Measurements from ENCODE around the gene NATD1.

Gene NATD1

GRCh38 chr17:21277332-21277731 is 24.1 kb upstream of the NATD1 start:
- H3K4me3 ChIP-seq (ENCODE audit: low read depth in 1 of 2, low read length in 2 of 2): no peak overlapping the region
- no peaks in the 10 kb centered on the region for H3K9me3 ChIP-seq (ENCODE audit: insufficient read depth, low read length, severe bottlenecking)
- H3K4me2 ChIP-seq (ENCODE audit: insufficient read depth, low read length): no peak overlapping the region
- no peak overlapping the region for H3K9ac ChIP-seq (ENCODE audit: low read depth, low read length)
- H3K79me2 ChIP-seq (ENCODE audit: insufficient read depth, low read length): no peaks in the 10 kb centered on the region
- DNase-seq: no peak
- no peak overlapping the region for H2AFZ ChIP-seq (ENCODE audit: low read depth, low read length)
- no peaks in the 10 kb centered on the region for H3K27me3 ChIP-seq (ENCODE audit: insufficient read depth, low read length, poor library complexity)
- no peak for TF ChIP-seq EZH2 (IDR thresholded peaks at IDR 0.05; ENCODE audit: borderline replicate concordance, low read depth, low read length, severe bottlenecking)
- no peak for TF ChIP-seq CTCF (IDR thresholded peaks at IDR 0.05; ENCODE audit: borderline replicate concordance, extremely low read depth, low read length, poor library complexity, severe bottlenecking)
- H3K4me1 ChIP-seq (ENCODE audit: insufficient read depth, low read length): peaks cover 31% of the 10 kb centered on the region
- H3K27ac ChIP-seq (ENCODE audit: low read length): no peak overlapping the region
- ATAC-seq (ENCODE audit: insufficient read depth, low read depth): no peak
- H3K36me3 ChIP-seq (ENCODE audit: insufficient read depth, low read length): no peaks in the 10 kb centered on the region
- H4K20me1 ChIP-seq (ENCODE audit: insufficient read depth, low read length): no peaks in the 10 kb centered on the region

DNA sequence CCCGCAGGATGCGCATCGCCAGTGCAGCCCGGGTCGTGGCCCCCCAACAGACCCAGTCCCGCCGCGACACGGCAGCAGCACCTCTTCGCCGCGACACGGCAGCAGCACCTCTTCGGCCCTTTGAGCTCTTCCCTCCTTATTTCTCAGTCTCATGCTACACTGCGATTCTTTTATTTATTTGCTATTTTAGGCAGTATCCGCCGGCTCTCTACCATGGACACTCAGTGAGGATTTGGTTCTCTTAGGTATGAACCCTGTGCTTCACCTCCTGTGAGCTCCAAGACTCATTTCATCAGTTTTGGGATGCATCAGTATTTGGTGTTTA is 23.0 kb upstream of the NATD1 start:
- no peaks in the 10 kb centered on the region for H3K27me3 ChIP-seq (ENCODE audit: insufficient read depth, low read length, poor library complexity)
- H2AFZ ChIP-seq (ENCODE audit: low read depth, low read length): peak overlapping the region; percentile 99
- peak overlapping the region; percentile 99 for H3K4me2 ChIP-seq (ENCODE audit: insufficient read depth, low read length)
- no peaks in the 10 kb centered on the region for H3K36me3 ChIP-seq (ENCODE audit: insufficient read depth, low read length)
- H4K20me1 ChIP-seq (ENCODE audit: insufficient read depth, low read length): no peaks in the 10 kb centered on the region
- peak overlapping the region; percentile 92; the same call in 1 of the 2 replicates for H3K9ac ChIP-seq (ENCODE audit: low read depth, low read length)
- H3K4me3 ChIP-seq (ENCODE audit: low read depth in 1 of 2, low read length in 2 of 2): peak overlapping the region in 1 of 2 experiments; percentile 90; a peak in 2 of 4 replicates
- ATAC-seq (ENCODE audit: insufficient read depth, low read depth) (no peak), DNase-seq (no peak)
- no peak for TF ChIP-seq EZH2 (IDR thresholded peaks at IDR 0.05; ENCODE audit: borderline replicate concordance, low read depth, low read length, severe bottlenecking)
- peak; percentile 31 for TF ChIP-seq CTCF (IDR thresholded peaks at IDR 0.05; ENCODE audit: borderline replicate concordance, extremely low read depth, low read length, poor library complexity, severe bottlenecking)
- no peaks in the 10 kb centered on the region for H3K9me3 ChIP-seq (ENCODE audit: insufficient read depth, low read length, severe bottlenecking)
- no peak overlapping the region for H3K27ac ChIP-seq (ENCODE audit: low read length)
- H3K79me2 ChIP-seq (ENCODE audit: insufficient read depth, low read length): no peaks in the 10 kb centered on the region
- H3K4me1 ChIP-seq (ENCODE audit: insufficient read depth, low read length): peaks cover 31% of the 10 kb centered on the region

GRCh38 chr17:21275579-21276263 is 22.5 kb upstream of the NATD1 start:
- H3K27me3 ChIP-seq (ENCODE audit: insufficient read depth, low read length, poor library complexity): no peaks in the 10 kb centered on the region
- no peaks in the 10 kb centered on the region for H3K79me2 ChIP-seq (ENCODE audit: insufficient read depth, low read length)
- peak overlapping the region; percentile 82 for H3K27ac ChIP-seq (ENCODE audit: low read length)
- ATAC-seq (ENCODE audit: insufficient read depth, low read depth) (peak; percentile 88), DNase-seq (peak; percentile 91)
- no peaks in the 10 kb centered on the region for H3K9me3 ChIP-seq (ENCODE audit: insufficient read depth, low read length, severe bottlenecking)
- H3K36me3 ChIP-seq (ENCODE audit: insufficient read depth, low read length): no peaks in the 10 kb centered on the region
- TF ChIP-seq CTCF (IDR thresholded peaks at IDR 0.05; ENCODE audit: borderline replicate concordance, extremely low read depth, low read length, poor library complexity, severe bottlenecking) (no peak), EZH2 (IDR thresholded peaks at IDR 0.05; ENCODE audit: borderline replicate concordance, low read depth, low read length, severe bottlenecking) (no peak)
- H4K20me1 ChIP-seq (ENCODE audit: insufficient read depth, low read length): no peaks in the 10 kb centered on the region
- peak overlapping the region; percentile 99 for H2AFZ ChIP-seq (ENCODE audit: low read depth, low read length)
- H3K4me1 ChIP-seq (ENCODE audit: insufficient read depth, low read length): peaks cover 31% of the 10 kb centered on the region
- peak overlapping the region; percentile 99 for H3K4me2 ChIP-seq (ENCODE audit: insufficient read depth, low read length)
- peak overlapping the region; percentile 63 to 90; a peak in 3 of 4 replicates for H3K4me3 ChIP-seq (ENCODE audit: low read depth in 1 of 2, low read length in 2 of 2)
- H3K9ac ChIP-seq (ENCODE audit: low read depth, low read length): peak overlapping the region; percentile 92
